Measurements from ENCODE around the gene AFF1.

GRCh38 chr4:87065021-87065420 lies 130.2 kb downstream of the AFF1 start:
- TF ChIP-seq CTCF (IDR thresholded peaks at IDR 0.05): no peak
- no peak for TF ChIP-seq POLR2A (IDR thresholded peaks at IDR 0.05)
